WERI-Rb-1 (cell line): ENCODE measurements around the gene GRK6.

Source experiments
- DNase-seq: peaks from one replicate; pipeline ENCODE4 v3.0.0-alpha.2; 2020
- H3K27ac ChIP-seq: fragments of 250-450 bp; sonication (Bioruptor Pico); 2 replicates; pipeline ENCODE4 v1.5.1; 2020; ENCODE audit warnings: mild to moderate bottlenecking, moderate library complexity
- H3K27me3 ChIP-seq: fragments of 250-450 bp; sonication (Bioruptor Pico); 2 replicates; pipeline ENCODE4 v1.5.1; 2021; ENCODE audit warnings: mild to moderate bottlenecking, low read depth, moderate library complexity; ENCODE audit not compliant: insufficient read depth, severe bottlenecking
- H3K36me3 ChIP-seq: fragments of 250-450 bp; sonication (Bioruptor Pico); 2 replicates; pipeline ENCODE4 v1.5.1; 2020; ENCODE audit warnings: mild to moderate bottlenecking, moderate library complexity
- H3K4me3 ChIP-seq: 2 replicates; pipeline ENCODE4 v1.5.1; 2011; ENCODE audit warnings: low read depth, mild to moderate bottlenecking, control low read depth, low read length
- H3K9me3 ChIP-seq: fragments of 250-450 bp; sonication (Bioruptor Pico); 2 replicates; pipeline ENCODE4 v1.5.1; 2021; ENCODE audit warnings: mild to moderate bottlenecking, moderate library complexity; ENCODE audit not compliant: severe bottlenecking
- TF ChIP-seq, protein P1 (sequence below): IDR thresholded peaks from 2 replicates; pipeline ENCODE4 v1.5.1; 2011; ENCODE audit warnings: low read depth, mild to moderate bottlenecking, control low read depth, inconsistent platforms, low read length

Gene GRK6

DNA sequence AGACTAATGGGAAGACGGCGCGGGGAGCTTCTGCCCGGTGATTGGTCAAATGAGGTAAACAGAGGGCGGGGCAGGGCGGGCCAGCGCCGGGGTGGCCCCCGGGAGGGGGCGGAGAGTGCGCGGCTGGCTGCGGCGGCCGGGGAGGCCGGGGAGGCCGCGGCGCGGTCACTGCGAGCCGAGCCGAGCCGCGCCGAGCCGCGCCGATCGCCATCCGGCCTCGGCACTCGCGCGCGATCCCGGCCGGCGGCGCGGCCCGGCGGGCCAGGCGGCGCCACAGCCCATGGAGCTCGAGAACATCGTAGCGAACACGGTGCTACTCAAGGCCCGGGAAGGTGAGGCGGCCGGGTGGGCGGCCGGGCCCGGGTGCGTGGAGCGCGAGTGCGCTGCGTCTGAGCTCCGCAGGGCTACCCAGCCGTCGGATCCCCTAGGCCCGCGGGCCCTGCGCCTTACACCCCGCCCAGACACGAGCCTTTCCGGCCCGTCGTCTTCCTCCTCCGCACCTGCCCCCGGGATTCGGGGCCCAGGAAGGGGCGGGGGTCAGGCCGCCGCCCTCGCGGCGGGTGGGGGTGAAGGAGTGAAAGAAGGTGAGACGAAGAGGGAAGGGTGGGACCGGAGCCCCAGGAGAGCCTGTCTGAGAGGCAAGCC, at the start of gene GRK6:
Gene GRK6 (plus strand): TSS at position 111 of the 645 bp plus-strand sequence. CDS start 170 bp downstream, at position 281.
- peak within 1 kb of the TSS; percentile 76 for H3K4me3 ChIP-seq
- no peaks in the 10 kb centered on the region for H3K9me3 ChIP-seq
- DNase-seq = peak; percentile 25
- H3K36me3 ChIP-seq = no peaks in the 10 kb centered on the region
- H3K27ac ChIP-seq = peak within 1 kb of the TSS; percentile 83
- TF ChIP-seq, protein P1, sequence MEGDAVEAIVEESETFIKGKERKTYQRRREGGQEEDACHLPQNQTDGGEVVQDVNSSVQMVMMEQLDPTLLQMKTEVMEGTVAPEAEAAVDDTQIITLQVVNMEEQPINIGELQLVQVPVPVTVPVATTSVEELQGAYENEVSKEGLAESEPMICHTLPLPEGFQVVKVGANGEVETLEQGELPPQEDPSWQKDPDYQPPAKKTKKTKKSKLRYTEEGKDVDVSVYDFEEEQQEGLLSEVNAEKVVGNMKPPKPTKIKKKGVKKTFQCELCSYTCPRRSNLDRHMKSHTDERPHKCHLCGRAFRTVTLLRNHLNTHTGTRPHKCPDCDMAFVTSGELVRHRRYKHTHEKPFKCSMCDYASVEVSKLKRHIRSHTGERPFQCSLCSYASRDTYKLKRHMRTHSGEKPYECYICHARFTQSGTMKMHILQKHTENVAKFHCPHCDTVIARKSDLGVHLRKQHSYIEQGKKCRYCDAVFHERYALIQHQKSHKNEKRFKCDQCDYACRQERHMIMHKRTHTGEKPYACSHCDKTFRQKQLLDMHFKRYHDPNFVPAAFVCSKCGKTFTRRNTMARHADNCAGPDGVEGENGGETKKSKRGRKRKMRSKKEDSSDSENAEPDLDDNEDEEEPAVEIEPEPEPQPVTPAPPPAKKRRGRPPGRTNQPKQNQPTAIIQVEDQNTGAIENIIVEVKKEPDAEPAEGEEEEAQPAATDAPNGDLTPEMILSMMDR = no peak
- H3K27me3 ChIP-seq = no peaks in the 10 kb centered on the region

DNA sequence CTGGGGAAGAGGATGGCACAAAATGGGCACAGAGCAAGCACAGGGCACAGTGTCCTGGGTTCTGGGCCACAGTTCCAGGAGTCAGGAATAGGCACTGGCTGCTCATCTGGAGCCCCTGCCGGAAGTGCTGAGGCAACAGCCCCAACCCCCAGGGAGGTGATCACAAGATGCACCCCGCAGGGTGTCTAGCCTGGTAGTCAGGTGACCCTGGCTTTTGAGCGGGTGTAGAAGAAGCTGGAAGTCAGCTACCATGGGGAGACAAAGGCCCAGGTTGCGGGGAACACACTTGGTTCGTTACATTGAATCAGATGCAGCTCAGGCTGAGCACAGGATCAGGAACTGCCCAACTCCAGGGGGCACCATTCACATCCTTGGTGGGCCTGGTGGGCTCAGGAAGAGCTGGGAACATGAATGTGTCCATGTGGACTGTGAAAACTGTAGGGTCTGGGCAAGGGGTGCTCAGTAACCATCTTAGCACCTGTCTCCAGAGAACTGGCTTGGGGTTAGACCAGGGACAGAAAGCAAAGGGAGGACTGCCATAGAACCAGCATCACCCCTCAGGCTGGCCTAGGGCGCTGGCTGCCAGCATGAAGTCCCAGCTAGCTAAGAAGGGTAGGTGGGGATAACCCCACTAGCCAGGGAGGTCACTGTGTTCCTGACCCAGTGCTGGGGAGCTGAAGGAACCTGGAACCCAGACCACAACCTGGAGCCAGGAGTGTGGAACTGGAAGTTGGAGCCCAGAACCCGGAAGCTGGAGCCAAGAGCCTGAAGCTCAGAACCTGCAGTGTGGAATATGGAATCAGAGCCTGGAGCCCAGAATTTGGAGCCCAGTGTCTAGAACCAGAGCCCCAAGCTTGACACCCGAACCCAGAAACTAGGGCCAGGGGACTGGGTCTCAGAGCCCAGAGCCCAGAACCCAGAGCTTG, 48.4 kb upstream of the GRK6 start:
- H3K9me3 ChIP-seq = no peaks in the 10 kb centered on the region
- no peaks in the 10 kb centered on the region for H3K36me3 ChIP-seq
- no peak overlapping the region for H3K4me3 ChIP-seq
- H3K27me3 ChIP-seq = no peaks in the 10 kb centered on the region
- DNase-seq = no peak
- H3K27ac ChIP-seq = no peak overlapping the region
- TF ChIP-seq, protein P1 = no peak

DNA sequence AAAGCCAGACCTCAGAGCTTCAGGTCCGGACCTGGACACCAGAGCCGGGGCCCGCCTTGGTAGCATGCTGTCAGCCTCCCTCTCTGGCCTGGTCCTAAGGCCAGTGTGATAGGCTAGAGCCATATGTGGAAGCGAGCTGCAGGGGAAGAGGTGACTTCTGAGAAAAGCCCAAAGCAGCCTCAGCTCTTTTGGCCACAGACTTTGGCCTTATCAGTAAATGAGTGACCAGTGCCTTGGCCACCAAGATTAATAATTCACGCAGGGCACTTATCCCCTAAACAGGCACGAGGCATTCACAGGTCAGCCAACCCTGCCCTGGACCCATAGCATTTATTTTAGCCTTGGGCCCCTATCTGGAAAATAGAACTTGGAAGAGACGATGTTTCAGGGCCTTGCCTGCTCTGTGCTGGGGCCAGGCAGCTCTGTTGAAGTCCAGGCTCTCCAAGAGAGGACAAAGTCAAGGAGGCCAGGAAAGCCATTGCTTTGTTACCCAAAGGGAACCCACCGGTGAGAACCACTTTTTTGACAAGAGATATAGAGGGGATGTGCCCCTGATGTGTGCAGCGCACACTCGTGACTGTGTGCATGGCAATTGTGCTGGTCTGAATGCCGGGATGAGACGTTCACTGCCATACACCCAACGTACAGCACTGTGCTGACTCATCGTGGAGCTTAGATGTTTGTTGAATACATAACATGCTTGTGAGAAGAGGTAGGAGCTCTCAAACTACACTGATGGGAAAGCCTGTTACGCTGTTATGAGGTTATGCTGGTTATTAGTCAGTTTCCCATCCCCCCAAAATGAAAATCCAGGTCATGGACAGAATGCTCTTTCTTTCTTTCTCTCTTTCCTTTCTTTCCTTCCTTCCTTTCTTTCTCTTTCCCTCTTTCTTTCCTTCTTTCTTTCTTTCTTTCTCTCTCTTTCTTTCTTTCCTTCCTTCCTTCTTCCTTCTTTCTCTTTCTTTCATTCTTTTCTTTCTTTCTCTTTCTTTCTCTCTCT, 47.3 kb upstream of the GRK6 start:
- no peak for DNase-seq
- no peak overlapping the region for H3K4me3 ChIP-seq
- TF ChIP-seq, protein P1 = no peak
- no peaks in the 10 kb centered on the region for H3K36me3 ChIP-seq
- H3K9me3 ChIP-seq = no peaks in the 10 kb centered on the region
- no peak overlapping the region for H3K27ac ChIP-seq
- no peaks in the 10 kb centered on the region for H3K27me3 ChIP-seq

DNA sequence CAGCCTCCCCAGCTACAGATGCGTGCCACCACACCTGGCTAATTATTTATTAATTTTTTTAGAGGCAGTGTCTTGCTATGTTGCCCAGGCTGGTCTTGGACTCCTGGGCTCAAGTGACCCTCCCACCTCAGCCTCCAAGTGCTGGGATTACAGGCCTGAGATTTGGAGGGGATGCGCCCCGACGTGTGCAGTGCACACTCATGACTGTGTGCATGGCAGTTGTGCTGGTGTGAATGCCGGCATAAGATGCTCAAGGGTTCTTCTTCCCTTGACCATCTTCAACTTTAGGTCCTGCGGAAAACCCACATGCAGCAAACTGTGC, 45.7 kb upstream of the GRK6 start:
- H3K27me3 ChIP-seq = no peaks in the 10 kb centered on the region
- H3K27ac ChIP-seq = no peak overlapping the region
- no peaks in the 10 kb centered on the region for H3K9me3 ChIP-seq
- no peak for DNase-seq
- TF ChIP-seq, protein P1 = no peak
- H3K36me3 ChIP-seq = no peaks in the 10 kb centered on the region
- H3K4me3 ChIP-seq = no peak overlapping the region

DNA sequence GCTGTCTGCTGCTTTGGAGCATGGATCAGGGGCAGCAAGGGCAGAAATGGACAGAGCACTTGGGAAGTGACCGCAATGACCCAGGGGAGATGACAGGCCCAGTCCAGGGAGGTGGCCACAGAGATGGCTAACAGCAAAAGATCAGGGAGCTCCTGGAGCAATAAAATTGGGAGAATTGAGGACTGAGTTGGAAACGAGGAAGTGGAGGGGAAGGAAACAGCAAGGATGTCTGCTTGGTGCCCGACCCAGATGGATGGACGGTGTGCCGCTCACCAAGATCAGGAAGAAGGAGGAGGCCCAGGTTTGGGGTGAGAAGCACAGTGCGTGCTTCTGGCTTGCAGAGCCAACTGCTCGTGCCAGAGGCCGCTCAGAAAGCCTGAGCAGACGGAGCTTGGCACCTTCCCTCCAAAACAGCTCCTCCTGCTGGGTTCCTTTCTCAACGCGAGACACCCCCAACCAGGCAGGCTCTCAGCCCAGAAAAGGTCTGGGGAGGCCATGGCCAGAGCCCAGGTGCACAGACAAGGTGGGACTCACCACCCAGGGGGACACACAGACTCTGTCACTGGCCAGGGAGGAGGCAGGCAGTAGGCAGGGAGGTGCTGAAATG, 44.0 kb upstream of the GRK6 start:
- Histone ChIP-seq H3K36me3 (no peaks in the 10 kb centered on the region), H3K27ac (no peak overlapping the region), H3K27me3 (no peaks in the 10 kb centered on the region), H3K4me3 (no peak overlapping the region), H3K9me3 (no peaks in the 10 kb centered on the region)
- no peak for DNase-seq
- TF ChIP-seq, protein P1 = peak; percentile 43
